Choroid plexus epithelial cell (primary cell): ENCODE data around the gene PLBD2.

ENCODE experiments used
- DNase-seq: peaks from one replicate; pipeline ENCODE4 v3.0.0-alpha.2; 2010; ENCODE audit warnings: low read depth
- H3K4me3 ChIP-seq: 2 replicates; pipeline ENCODE4 v1.5.1; 2011; ENCODE audit warnings: low read depth, mild to moderate bottlenecking, control low read depth, low read length, moderate library complexity
- CTCF ChIP-seq: conservative IDR thresholded peaks from 2 replicates; pipeline ENCODE4 v1.5.1; 2011; ENCODE audit warnings: low read depth, mild to moderate bottlenecking, control low read depth, inconsistent platforms, low read length, moderate library complexity

PLBD2 gene

GRCh38 chr12:113436586-113436985, 78.2 kb downstream of the PLBD2 start:
- no peak for TF ChIP-seq CTCF
- no peak for DNase-seq
- H3K4me3 ChIP-seq, result no peak overlapping the region

GRCh38 chr12:113436993-113437728, 78.8 kb downstream of the PLBD2 start:
- no peak for DNase-seq
- no peak for TF ChIP-seq CTCF
- H3K4me3 ChIP-seq, result no peak overlapping the region

GRCh38 chr12:113437729-113438100, 79.3 kb downstream of the PLBD2 start:
- no peak overlapping the region for H3K4me3 ChIP-seq
- DNase-seq, result no peak
- no peak for TF ChIP-seq CTCF

GRCh38 chr12:113438523-113439300, 80.3 kb downstream of the PLBD2 start:
- DNase-seq, result no peak
- TF ChIP-seq CTCF, result no peak
- H3K4me3 ChIP-seq, result no peak overlapping the region

GRCh38 chr12:113439301-113439597, 80.9 kb downstream of the PLBD2 start:
- DNase-seq, result no peak
- H3K4me3 ChIP-seq, result no peak overlapping the region
- TF ChIP-seq CTCF, result no peak

GRCh38 chr12:113439606-113440030, 81.2 kb downstream of the PLBD2 start:
- DNase-seq, result peak; percentile 56
- H3K4me3 ChIP-seq, result no peak overlapping the region
- peak; percentile 85 for TF ChIP-seq CTCF

GRCh38 chr12:113440336-113440735, 81.9 kb downstream of the PLBD2 start:
- no peak for TF ChIP-seq CTCF
- DNase-seq, result no peak
- no peak overlapping the region for H3K4me3 ChIP-seq
